ENCODE measurements around the gene CELF2.

CELF2 gene

DNA sequence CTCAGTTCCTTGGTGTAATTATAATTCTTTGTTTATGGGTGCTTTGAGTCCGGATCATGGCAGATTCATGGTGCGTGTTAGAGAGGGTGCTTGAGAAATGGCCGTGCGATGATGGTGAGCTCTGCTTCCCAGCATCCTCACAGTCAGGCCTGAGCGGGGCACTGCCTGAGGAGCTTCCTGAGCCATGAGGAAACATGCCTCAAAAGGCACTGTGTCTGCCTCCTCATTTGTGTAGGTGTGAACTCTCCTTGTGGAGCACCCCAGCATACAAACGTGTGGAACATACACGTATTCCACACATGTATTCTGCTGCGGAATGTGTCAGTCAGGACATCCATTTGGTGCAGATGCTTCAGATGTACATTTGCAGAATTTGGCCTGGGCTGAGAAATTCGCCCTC, 205.4 kb downstream of the CELF2 start:
- DNase-seq (ENCODE audit: low read depth, low spot score) = no peak

DNA sequence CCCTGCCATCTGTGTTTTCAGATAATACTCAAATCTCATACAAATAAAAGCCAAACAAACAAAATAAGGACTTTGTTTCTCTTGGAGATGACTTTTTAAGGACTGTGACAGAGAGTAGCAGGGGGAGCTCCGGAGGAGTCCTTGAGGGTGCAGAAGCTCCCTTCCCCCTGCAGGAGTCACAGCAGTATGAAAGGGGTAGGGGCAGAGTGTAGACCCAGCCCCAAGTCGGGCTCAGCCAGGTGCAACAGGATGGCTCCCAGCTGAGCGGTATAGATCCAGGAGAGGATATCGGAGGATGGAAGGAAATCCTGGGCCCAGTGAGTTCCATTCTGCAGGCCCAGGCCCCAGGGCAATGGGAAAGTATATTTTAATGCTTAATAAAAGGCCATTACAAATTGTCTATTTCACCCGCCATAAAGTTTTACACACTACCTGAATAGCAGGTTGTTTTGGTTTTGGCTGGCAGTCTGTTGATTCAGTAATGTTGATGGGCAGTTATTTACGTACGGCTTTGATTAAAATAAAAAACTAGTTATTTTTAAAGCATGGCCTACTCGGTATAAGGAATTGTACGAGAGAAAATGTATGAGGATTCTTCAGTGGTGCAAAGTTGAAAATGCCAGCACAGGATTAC, 206.0 kb downstream of the CELF2 start:
- DNase-seq (ENCODE audit: low read depth, low spot score) = no peak

DNA sequence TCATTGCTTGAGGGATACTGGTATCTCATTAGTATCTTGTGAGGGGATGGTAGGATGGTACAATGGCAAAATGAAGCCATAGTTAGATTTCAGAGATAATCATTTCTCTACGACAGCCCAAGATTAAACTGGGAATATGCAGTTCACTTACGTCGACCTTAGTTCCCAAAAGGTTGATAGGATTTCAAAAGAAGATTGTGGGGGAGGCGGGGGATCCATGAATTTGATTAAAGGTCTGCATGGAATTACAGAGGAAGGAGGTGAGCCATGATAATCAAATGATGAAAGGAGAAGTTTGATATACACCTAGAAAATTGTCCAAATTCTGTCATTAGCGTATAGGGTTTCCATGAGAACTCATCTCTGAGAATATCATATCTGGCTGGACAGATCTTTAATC, 206.6 kb downstream of the CELF2 start:
- DNase-seq (ENCODE audit: low read depth, low spot score) = no peak

DNA sequence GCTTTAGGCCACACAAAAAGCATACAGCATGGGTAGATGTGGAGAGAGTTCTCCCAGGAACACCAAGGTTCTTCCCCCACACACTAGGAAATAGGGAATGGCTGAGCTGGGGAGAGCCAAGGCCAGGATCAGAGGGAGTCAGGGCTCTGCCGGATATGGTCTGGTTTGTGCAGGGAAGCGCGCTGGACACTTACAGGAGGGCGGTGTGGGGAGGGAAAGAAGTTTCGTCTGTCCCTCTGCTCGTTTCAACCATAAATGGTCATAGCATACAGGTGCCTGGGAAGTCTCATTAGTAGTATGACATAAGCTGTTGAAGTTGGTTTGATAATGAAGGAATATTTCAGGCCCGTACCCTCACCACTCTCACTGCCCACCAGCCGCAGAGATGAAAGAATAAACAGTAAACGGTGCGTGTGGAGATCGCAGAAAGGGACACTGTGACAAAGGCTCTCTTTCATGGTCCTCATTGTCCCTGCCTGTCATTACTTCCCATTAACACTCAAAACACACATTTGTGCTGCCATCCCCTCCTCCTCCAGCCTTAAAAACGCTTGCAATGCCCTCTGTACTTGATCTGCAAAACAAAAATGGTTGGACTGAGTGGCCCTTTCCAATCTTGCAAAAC, 207.2 kb downstream of the CELF2 start:
- DNase-seq (ENCODE audit: low read depth, low spot score) = no peak

DNA sequence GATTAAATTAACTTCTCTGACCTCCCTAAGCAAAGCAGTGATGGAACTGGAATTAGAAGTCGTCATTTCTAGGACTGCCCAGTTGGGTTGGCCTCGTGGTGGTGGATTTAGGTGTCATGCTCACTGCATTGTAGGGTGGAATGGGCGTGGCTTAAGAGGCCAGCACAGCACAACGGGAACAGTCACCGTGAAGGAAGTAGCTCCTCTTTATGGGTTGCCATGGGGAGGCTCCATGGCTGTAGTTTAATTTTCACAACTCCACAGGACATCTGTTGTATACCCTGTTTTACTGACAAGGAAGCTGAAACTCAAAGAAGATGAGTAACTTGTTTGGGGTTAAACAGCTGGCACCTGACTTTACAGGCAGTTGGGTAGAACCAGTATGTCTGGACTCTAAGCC, 208.3 kb downstream of the CELF2 start:
- DNase-seq (ENCODE audit: low read depth, low spot score) = no peak

DNA sequence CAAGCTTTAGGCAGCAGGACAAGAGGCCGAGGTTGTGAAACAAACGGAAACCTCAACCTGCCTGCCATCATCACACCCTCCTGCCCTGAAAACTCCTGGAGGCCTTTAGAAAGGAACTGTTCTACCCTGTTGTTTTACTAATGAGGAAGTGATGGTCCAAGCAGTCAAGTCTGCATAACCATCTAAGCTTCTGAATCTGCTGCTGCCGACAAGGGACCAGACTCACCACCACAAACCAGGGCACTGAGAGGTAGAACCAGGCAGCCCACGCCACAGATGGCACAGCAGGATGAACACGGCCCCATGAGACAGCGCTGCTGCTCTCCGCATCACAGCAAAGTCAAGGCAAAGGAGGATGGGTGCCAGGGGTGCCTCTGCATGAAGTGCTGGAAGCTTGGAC, 209.4 kb downstream of the CELF2 start:
- DNase-seq (ENCODE audit: low read depth, low spot score) = no peak

DNA sequence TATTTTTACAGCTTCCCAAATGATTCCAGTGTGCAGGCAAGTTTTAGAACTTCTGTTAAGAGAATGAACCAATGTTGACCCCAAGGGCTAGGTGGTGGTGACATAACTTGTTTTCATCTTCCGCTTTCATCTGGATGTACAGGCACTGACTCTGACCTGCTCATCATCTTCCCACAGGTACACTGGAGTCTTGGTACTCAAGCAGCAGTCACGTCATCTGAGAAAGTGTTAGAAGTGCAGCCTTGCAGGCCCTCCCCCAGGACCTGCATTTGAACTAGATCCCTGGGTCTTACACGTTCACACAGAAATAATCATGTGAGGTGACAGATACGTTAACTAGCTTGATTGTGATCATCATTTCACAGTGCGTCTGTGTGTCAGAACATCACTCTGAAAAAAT, 212.2 kb downstream of the CELF2 start:
- no peak for DNase-seq (ENCODE audit: low read depth, low spot score)

DNA sequence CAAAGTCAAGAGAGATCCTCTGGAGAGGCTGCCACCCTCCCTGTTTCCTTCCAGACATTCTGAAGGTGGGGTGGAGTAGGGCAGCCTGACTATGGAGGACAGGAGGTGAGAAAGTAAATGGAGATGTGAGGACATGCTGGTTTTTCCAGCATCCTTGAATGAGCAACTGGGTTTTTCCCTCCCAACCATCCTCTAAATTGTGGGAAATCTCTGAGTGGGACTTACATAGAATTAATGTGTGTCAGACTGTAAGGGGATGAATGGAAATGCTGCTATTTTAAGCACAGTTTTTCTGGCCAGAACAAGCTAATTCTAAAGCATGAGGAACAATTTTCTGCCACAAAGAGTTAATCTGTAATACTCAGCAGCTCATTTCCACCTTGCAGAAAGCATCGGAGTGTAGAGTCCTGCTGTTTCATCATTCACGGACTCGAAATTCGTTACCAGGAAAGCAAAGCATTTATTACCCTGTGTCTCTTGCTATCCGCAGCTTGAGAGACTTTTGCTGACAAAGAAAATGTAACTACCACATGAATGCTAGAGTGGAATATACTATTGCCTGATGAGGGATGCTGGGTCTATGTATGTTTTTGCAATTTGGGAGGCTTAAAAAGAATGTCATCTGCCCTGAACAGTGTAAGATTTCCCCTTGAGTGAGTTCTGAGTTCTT, 213.0 kb downstream of the CELF2 start:
- DNase-seq (ENCODE audit: low read depth, low spot score) = no peak

DNA sequence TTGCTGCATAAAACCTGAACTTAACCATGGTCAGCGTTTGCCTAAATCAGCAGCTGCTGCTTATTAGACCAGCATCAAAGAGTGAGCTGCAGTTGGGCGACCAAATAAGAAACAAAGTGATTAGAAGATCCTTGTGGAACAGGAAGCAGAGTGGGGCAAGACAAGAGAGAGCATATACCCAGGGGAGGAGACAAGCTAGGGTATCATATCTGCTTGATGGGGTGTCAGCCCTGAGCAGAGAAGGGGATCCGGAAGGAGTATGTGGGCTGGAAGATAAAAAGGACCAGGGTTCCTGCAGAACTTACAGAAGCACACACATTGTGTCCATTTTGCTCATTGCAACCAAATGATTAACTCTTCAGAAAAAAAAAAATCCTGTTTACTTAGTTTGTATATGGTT, 213.6 kb downstream of the CELF2 start:
- no peak for DNase-seq (ENCODE audit: low read depth, low spot score)

DNA sequence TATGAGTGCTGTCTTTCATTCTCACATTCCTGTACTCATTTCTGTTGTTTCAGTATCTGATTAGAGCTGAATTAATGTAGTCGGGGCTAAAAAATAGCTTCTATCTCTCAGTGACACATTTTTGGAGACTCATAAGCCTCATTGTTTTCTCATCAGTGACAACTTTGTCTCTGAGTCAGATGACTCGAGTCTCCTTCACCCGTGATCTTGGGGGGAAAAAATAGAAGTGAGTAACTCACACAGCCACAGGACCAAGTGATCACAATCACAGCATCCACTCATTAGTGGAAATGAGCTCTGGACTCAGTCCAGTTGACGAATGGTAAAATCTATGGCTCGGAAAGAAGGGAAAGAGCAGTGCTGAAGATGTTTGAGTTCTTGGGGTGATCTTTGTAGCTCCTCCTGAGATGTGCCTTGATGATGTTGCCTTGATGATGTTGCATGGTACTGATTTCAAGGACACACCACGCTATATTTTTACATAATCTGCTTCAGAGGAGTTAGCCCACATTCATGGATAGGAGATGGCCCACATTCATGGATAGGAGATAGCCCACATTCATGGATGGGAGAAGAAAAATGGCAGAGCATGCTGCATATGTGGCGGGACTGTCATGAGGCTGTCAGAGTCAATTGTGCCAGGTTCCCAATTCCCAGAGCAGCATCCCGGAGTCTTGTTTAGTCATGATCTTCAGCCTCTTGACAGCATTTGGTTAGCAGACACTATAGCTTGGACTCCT, 214.7 kb downstream of the CELF2 start:
- no peak for DNase-seq (ENCODE audit: low read depth, low spot score)

DNA sequence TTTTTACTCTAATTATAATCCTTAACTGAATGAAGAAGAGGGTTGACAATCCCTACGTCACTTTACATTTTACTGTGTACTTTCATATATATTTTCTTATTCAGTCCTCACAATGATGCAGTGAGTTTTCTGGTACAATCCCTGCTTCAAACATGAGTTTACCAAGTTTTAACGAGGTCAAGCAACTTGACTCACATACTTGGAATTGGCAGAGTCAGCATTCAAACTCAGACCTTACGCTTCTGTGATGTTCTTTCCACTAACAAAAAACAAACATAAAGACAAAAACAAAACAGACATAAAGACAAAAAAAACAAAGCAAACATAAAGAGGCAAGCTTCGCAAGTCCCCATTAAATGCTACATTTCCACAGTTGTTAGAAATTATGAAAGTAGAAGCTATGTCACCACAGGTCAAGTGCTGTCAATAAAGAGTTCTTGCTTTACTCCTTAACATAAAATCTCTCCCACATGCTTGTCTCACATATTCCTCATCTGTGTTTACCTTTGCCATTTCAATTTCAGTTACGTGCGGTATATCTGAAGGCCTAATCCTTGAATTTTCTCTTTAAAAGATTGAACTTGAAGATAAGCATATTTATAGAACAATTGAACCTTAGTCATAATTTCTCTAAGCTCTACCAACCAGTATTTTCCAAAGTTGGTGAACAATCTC, 217.3 kb downstream of the CELF2 start:
- no peak for DNase-seq (ENCODE audit: low read depth, low spot score)

DNA sequence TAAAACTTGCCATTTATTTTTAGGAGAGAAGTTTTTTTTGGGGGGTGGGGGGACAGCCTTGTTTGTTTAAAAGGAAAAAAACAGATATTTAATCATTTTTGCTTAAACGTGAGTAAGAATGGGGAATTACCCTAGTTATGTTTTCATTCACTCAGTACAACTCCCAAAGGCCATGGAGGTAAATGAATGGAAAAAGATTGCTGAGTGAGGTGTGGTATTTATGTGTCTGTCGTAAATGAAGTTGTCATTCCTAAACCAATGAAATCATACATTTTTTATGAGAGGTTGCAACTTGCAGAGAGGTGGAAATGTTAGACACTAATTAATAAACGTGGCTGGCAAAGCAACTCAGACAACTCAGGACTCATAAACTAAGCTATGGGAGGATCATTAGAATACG, 218.1 kb downstream of the CELF2 start:
- no peak for DNase-seq (ENCODE audit: low read depth, low spot score)

DNA sequence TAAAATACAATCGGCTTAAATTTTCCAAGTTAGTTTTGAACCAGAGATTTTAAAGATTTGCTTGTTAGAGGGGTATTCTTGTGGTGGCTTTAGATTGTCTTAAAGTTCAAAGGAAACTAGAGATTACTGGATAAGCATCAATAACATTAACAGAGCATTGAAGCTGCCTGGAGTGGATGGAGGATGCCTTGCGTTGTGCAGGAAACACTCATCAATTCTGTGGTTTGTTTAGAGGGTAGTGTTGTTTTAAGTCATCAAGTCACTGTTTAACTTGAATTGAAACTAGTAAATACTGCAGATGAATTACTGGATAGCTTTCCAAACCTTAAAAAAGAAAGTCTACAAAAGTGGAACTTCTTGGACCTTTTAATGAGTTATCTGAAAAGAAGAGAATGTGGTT, 218.6 kb downstream of the CELF2 start:
- no peak for DNase-seq (ENCODE audit: low read depth, low spot score)

DNA sequence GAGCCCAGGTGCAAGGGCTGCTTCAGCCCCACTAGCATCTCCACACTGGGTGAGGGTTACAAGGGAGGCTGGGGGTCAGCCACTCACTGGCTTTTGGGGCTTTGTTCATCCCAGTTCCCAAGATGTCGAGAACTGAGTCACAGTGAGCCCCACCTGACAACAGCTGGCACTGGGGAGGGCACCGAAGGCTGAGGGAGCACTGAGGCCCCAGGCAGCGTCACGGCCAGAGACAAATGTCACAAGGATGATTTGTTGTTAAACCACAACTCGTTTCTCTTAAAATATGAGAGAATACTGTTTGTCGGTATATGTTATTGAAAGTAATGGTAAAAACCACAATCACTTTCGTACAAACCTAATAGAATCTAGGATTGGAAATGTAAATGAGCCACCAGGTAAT, 219.9 kb downstream of the CELF2 start:
- DNase-seq (ENCODE audit: low read depth, low spot score) = no peak

DNA sequence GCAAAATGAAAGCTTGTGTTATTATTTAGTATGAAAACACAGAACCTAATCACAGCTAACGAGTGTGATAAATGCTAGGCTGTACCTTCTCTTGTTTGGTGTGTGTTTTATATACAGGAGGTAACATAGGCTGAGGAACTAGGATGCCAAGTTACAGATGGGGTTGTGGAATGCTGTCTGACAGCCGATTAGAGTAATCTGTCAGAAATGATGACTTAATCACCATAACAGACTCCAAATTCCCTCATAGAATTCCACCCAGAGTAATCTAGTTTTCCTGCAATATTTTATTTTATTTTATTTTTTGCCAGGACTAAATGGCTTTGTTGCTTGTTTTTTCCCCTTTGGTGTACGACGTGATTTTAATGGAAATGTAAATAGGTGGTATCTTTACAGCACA, 221.2 kb downstream of the CELF2 start:
- no peak for DNase-seq (ENCODE audit: low read depth, low spot score)

DNA sequence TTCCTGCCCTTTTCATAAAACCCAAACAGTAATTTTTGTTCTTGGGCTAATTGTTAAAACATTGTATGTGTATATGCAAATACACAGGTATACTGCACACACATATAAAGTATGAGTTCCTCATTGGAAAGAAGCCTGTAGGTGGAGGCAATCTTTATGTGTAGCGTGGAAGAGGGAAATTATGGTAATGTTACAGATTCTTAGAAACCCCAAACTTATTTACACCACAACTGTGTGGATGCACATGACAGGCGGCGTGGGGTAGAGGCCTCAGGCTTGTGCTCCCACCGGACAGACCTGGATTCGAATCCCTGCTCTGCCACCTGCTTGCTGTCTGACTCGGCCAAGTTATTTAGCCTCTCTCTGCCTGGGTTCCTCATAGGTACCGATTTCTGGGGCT, 223.0 kb downstream of the CELF2 start:
- no peak for DNase-seq (ENCODE audit: low read depth, low spot score)

DNA sequence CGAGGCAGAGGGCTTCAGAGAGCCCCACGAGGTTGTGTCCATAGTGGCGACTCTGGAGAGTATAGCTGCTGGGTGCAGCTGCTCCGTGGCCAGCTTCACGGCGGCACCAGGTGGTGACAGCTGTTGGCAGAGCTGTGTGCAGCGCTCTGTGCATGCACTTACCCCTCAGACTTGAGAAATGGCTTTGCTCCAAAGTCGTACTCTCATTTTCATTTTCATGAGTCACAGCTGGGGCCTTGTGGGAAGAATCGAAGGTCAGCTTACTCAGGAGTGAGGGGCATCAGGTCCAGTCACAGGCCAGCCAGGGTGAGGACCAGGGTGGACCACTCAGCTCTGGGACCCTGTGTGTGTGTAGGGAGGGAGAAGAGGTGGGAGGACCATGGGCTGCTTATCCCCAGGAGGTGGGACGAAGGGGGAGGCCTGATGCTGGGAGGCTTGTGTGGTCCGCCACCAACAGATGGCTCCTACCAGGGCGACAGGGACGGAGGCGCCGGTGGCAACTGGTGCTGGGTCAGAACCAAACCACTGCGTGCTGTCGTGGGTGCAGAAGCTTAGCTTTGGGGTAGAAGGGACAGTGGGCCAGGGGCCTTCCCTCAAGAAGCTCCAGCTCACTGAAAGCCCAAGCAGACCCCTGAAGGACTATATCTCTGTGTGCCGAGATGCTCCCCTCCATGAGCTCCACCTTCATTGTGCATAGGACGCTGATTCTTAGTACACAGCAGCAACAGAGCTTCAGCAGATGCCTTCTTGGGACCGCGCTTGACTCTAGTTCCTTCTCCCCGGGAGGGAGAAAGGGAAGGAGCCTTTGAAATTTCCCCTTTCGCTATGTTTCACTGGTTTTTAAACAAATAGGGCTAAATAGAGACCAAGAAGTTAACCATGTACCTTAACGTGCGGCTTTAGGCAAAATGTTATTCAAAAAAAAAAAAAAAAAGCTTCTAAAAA, 225.0 kb downstream of the CELF2 start:
- DNase-seq (ENCODE audit: low read depth, low spot score) = no peak

DNA sequence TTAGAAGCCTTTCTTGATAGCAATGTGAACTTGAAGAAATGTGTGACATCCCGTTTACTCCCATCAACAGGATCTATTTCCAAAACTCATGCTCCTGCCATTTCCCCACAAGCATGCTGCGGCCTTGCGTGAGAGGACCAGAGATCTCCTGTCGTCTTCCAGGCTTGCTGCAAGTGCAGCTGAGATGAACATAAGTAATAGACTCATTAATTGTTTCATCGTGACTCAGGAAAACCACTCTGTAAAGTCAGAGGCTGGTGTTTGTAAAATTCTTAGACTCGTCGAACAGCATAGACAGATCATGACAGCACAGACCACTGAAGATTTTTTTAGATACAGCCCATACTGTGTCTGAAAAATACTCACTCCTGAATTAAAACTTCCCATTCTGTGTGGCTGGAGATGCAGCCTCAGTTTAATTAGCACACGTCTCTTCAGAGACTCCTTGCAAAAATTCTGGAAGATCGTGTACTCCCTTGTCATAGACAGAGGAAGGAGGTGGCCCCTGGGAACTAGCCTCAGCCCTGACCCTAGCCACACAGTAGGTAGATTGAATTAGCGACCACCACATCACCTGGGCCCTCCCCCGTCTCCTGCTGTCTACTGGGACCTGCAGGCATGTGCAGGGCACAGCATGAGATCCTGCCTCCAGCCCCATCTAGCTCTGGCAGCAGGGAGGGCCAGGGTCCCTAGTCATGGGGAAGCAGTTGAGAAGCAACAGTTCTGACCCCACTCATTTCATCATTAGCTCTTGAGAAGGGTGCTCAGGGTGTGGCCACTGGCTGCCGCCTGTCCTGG, 226.0 kb downstream of the CELF2 start:
- DNase-seq (ENCODE audit: low read depth, low spot score) = no peak

DNA sequence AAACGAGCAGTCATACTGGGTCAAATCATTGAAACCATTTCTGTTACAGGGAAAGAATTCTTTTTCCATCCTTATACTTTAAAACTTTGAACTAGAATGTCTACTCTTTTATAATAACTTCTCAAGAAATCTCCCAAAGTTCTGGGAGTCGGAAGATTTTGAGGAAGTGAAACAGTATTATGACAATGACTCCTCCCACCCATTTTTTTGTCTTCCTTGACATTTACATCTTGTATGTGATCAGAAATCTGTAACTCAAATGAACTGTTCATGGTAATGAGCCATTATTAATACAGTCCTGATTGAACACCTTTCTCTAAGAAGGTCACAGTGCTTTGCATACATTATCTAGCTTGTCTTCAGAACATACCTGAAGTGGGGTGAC, 227.4 kb downstream of the CELF2 start:
- DNase-seq (ENCODE audit: low read depth, low spot score) = no peak

DNA sequence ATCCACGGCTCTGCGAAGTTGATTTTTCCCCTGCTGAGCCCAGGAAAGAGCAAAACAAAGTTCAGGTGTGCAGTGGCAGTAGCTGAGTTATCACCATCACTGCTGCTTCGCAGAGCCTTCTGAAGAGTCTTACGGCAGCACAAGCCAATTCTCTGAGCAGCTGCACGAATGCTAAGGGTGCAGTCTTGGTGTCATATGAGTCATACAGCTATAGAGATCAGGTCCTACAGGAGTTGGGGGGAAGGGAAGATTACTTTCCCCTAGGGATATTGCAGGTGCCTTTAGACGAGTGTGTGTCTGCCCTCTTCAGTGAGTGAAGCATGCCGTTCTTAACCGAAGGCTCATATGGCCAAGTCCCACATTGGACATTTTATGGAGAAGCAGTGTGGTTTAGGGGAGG, 227.8 kb downstream of the CELF2 start:
- no peak for DNase-seq (ENCODE audit: low read depth, low spot score)

Data from brain pericyte (primary cell).